Umbilical cord (tissue), 2 donors: ENCODE results near the gene AFF3. TPM values are rescaled to one million over a fixed set of nuclear protein-coding genes. Genes with fewer than 3 reads are reported as not detected.

Experiments used
- DNase-seq: peaks from one replicate; pipeline ENCODE4 v3.0.0-alpha.2; 2015; ENCODE audit warnings: low spot score
- total RNA-seq: library from RNA; depleted of rRNA; stranded (reverse); fragments of >200 nt; gene quantifications from one replicate; pipeline ENCODE4 v1.2.3, GENCODE V29; 2014; ENCODE audit warnings: low replicate concordance; ENCODE audit not compliant: insufficient read depth

AFF3 gene
- total RNA-seq, 1 donor from 2014 or later: 22.1 TPM

GRCh38 chr2:99890568-99891427 lies 251.6 kb downstream of the AFF3 start:
- DNase-seq: no peak

GRCh38 chr2:99888617-99889016 lies 253.8 kb downstream of the AFF3 start:
- DNase-seq: no peak

- DNase-seq: no peak
Measured at GRCh38 chr2:99886418-99886817, 256.0 kb downstream of the AFF3 start.

GRCh38 chr2:99883358-99883757 lies 259.0 kb downstream of the AFF3 start:
- no peak for DNase-seq

GRCh38 chr2:99881901-99882591 lies 260.3 kb downstream of the AFF3 start:
- DNase-seq: peak; percentile 91

- DNase-seq: no peak
Measured at GRCh38 chr2:99880964-99881294, 261.5 kb downstream of the AFF3 start.

- DNase-seq: no peak
Measured at GRCh38 chr2:99880148-99880963, 262.0 kb downstream of the AFF3 start.

GRCh38 chr2:99879481-99879880 lies 262.9 kb downstream of the AFF3 start:
- DNase-seq: no peak

GRCh38 chr2:99878581-99879350 lies 263.6 kb downstream of the AFF3 start:
- peak; percentile 46 for DNase-seq

- no peak for DNase-seq
Measured at GRCh38 chr2:99877963-99878362, 264.4 kb downstream of the AFF3 start.

- DNase-seq: no peak
Measured at GRCh38 chr2:99876956-99877355, 265.4 kb downstream of the AFF3 start.

- no peak for DNase-seq
Measured at GRCh38 chr2:99875627-99876201, 266.7 kb downstream of the AFF3 start.

- DNase-seq: no peak
Measured at GRCh38 chr2:99868260-99868659, 274.1 kb downstream of the AFF3 start.

GRCh38 chr2:99867770-99868169 lies 274.6 kb downstream of the AFF3 start:
- DNase-seq: no peak

- DNase-seq: no peak
Measured at GRCh38 chr2:99865818-99866676, 276.3 kb downstream of the AFF3 start.

- DNase-seq: peak; percentile 31
Measured at GRCh38 chr2:99864561-99865553, 277.5 kb downstream of the AFF3 start.

GRCh38 chr2:99863903-99864270 lies 278.5 kb downstream of the AFF3 start:
- DNase-seq: no peak

GRCh38 chr2:99863236-99863902 lies 279.0 kb downstream of the AFF3 start:
- no peak for DNase-seq
